NAMALWA (cell line): ENCODE measurements around the gene KRTAP6-1.

Experiments used
- DNase-seq: peaks from one replicate; pipeline ENCODE4 v3.0.0-alpha.2; 2015; ENCODE audit warnings: low spot score

Gene KRTAP6-1

GRCh38 chr21:30613836-30614235, at the start of gene KRTAP6-1:
Gene KRTAP6-1, minus strand, starts transcription at chr21:30613930. Its CDS starts 26 bp downstream, at chr21:30613904.
- DNase-seq, result no peak

- no peak for DNase-seq
Measured at GRCh38 chr21:30652891-30653290, 39.2 kb upstream of the KRTAP6-1 start.

GRCh38 chr21:30646904-30647414, 33.2 kb upstream of the KRTAP6-1 start:
- no peak for DNase-seq

GRCh38 chr21:30642564-30642963, 28.8 kb upstream of the KRTAP6-1 start, which contains the start of gene KRTAP20-3:
Gene KRTAP20-3, plus strand, starts transcription at chr21:30642864.
- no peak for DNase-seq

- DNase-seq, result no peak
Measured at GRCh38 chr21:30638686-30639085, 25.0 kb upstream of the KRTAP6-1 start.

- no peak for DNase-seq
Measured at GRCh38 chr21:30634906-30635305, 21.2 kb upstream of the KRTAP6-1 start, which contains the start of gene KRTAP20-2. Gene KRTAP20-2, plus strand, starts transcription at chr21:30635206. Its CDS starts 58 bp downstream, at chr21:30635264.

GRCh38 chr21:30629200-30629599, 15.5 kb upstream of the KRTAP6-1 start:
- DNase-seq, result no peak

- no peak for DNase-seq
Measured at GRCh38 chr21:30628109-30628508, 14.4 kb upstream of the KRTAP6-1 start.

GRCh38 chr21:30625449-30626165, 11.9 kb upstream of the KRTAP6-1 start:
- DNase-seq, result no peak

GRCh38 chr21:30623362-30623761, 9.6 kb upstream of the KRTAP6-1 start:
- DNase-seq, result no peak

GRCh38 chr21:30620522-30620921, 6.8 kb upstream of the KRTAP6-1 start, which contains the start of gene KRTAP20-4:
Gene KRTAP20-4, plus strand, starts transcription at chr21:30620627.
- no peak for DNase-seq

GRCh38 chr21:30620080-30620479, 6.3 kb upstream of the KRTAP6-1 start:
- DNase-seq, result no peak

GRCh38 chr21:30616125-30616524, 2.4 kb upstream of the KRTAP6-1 start, which contains the start of gene KRTAP20-1:
Gene KRTAP20-1, plus strand, starts transcription at chr21:30616425. Its CDS starts 30 bp downstream, at chr21:30616455.
- DNase-seq, result no peak

GRCh38 chr21:30615199-30615598, 1.5 kb upstream of the KRTAP6-1 start:
- DNase-seq, result no peak

- DNase-seq, result no peak
Measured at GRCh38 chr21:30612132-30612531, 1.6 kb downstream of the KRTAP6-1 start.

- no peak for DNase-seq
Measured at GRCh38 chr21:30605968-30606367, 7.8 kb downstream of the KRTAP6-1 start.

GRCh38 chr21:30600787-30601186, 12.9 kb downstream of the KRTAP6-1 start, which contains the start of gene KRTAP22-1:
Gene KRTAP22-1, plus strand, starts transcription at chr21:30601087.
- DNase-seq, result no peak

- DNase-seq, result no peak
Measured at GRCh38 chr21:30598802-30599201, 14.9 kb downstream of the KRTAP6-1 start, which contains the start of gene KRTAP6-2. Gene KRTAP6-2, minus strand, starts transcription at chr21:30598902. Its CDS starts 28 bp downstream, at chr21:30598874.

- DNase-seq, result no peak
Measured at GRCh38 chr21:30592140-30592539, 21.6 kb downstream of the KRTAP6-1 start, which contains the start of gene KRTAP6-3. Gene KRTAP6-3, plus strand, starts transcription at chr21:30592440. Its CDS starts 6 bp downstream, at chr21:30592446.

- DNase-seq, result no peak
Measured at GRCh38 chr21:30590297-30590696, 23.4 kb downstream of the KRTAP6-1 start, which contains the start of gene KRTAP22-2. Gene KRTAP22-2, minus strand, starts transcription at chr21:30590397.

- no peak for DNase-seq
Measured at GRCh38 chr21:30582870-30583269, 30.9 kb downstream of the KRTAP6-1 start.

- no peak for DNase-seq
Measured at GRCh38 chr21:30580132-30580531, 33.6 kb downstream of the KRTAP6-1 start.

- no peak for DNase-seq
Measured at GRCh38 chr21:30579346-30579745, 34.4 kb downstream of the KRTAP6-1 start.
